Posterior cingulate gyrus (tissue), 11 donors: ENCODE results near the gene TFF2.

Experiments
- DNase-seq, 10 donors: peaks; one replicate each; pipeline versions ENCODE4 v3.0.0 to v3.0.0-alpha.2; 2020 to 2021; ENCODE audit warnings: mixed read lengths in 3 of 10
- intact Hi-C: fragments of 100-400 bp; cut with DNase I; formaldehyde crosslinking; loops from one replicate; pipeline ENCODE4 v1.15.1; 2023

Gene TFF2

GRCh38 chr21:42370894-42371654 lies 20.3 kb upstream of the TFF2 start:
- intact Hi-C loops: no loop called here
- DNase-seq: peak in 3 of 10 donors; percentile 45 to 60 (median 58)

- peak in 1 of 10 donors; percentile 75 for DNase-seq
- intact Hi-C loops: no loop called here
Measured at GRCh38 chr21:42369821-42370220, 19.0 kb upstream of the TFF2 start.

GRCh38 chr21:42367367-42368165 lies 16.8 kb upstream of the TFF2 start:
- intact Hi-C loops: no loop called here
- DNase-seq: peak in 2 of 10 donors; percentile 40 to 78

GRCh38 chr21:42366292-42367010 lies 15.7 kb upstream of the TFF2 start, which contains the start of gene TFF1:
Gene TFF1 (minus strand): TSS chr21:42366535. CDS start chr21:42366495, 40 bp downstream.
- intact Hi-C loops: no loop called here

GRCh38 chr21:42365770-42366169 lies 15.0 kb upstream of the TFF2 start:
- intact Hi-C loops: no loop called here
- peak in 2 of 10 donors; percentile 71 to 74 for DNase-seq

More at GRCh38 chr21:42366292-42367010, 15.7 kb upstream of the TFF2 start, which contains the start of gene TFF1:
- DNase-seq: peak in 2 of 10 donors; percentile 65 to 78

GRCh38 chr21:42364304-42364865 lies 13.6 kb upstream of the TFF2 start:
- DNase-seq: peak in 2 of 10 donors; percentile 36 to 49
- intact Hi-C loops: no loop called here

- intact Hi-C loops: no loop called here
Measured at GRCh38 chr21:42363312-42363711, 12.5 kb upstream of the TFF2 start.

GRCh38 chr21:42362700-42363099 lies 11.9 kb upstream of the TFF2 start:
- intact Hi-C loops: no loop called here
- no peak for DNase-seq

More at GRCh38 chr21:42363312-42363711, 12.5 kb upstream of the TFF2 start:
- peak in 2 of 10 donors; percentile 27 to 41 for DNase-seq

GRCh38 chr21:42362198-42362597 lies 11.4 kb upstream of the TFF2 start:
- DNase-seq: peak in 2 of 10 donors; percentile 81 to 82
- intact Hi-C loops: no loop called here

- intact Hi-C loops: no loop called here
- peak in 2 of 10 donors; percentile 13 to 22 for DNase-seq
Measured at GRCh38 chr21:42361286-42361685, 10.5 kb upstream of the TFF2 start.

- peak in 1 of 10 donors; percentile 39 for DNase-seq
- intact Hi-C loops: no loop called here
Measured at GRCh38 chr21:42360317-42360716, 9.5 kb upstream of the TFF2 start.

GRCh38 chr21:42358937-42359336 lies 8.1 kb upstream of the TFF2 start:
- DNase-seq: peak in 1 of 10 donors; percentile 17
- intact Hi-C loops: no loop called here

GRCh38 chr21:42358261-42358660 lies 7.5 kb upstream of the TFF2 start:
- DNase-seq: peak in 2 of 10 donors; percentile 34 to 49
- intact Hi-C loops: no loop called here

- DNase-seq: peak in 1 of 10 donors; percentile 2
- intact Hi-C loops: no loop called here
Measured at GRCh38 chr21:42357307-42357706, 6.5 kb upstream of the TFF2 start.

GRCh38 chr21:42356650-42357049 lies 5.9 kb upstream of the TFF2 start:
- peak in 1 of 10 donors; percentile 20 for DNase-seq
- intact Hi-C loops: no loop called here

- no peak for DNase-seq
Measured at GRCh38 chr21:42356046-42356445, 5.3 kb upstream of the TFF2 start.

GRCh38 chr21:42353623-42354022 lies 2.8 kb upstream of the TFF2 start:
- DNase-seq: no peak
- intact Hi-C loops: no loop called here

More at GRCh38 chr21:42356046-42356445, 5.3 kb upstream of the TFF2 start:
- intact Hi-C loops: no loop called here

GRCh38 chr21:42352441-42353095 lies 1.8 kb upstream of the TFF2 start:
- DNase-seq: peak in 1 of 10 donors; percentile 24
- intact Hi-C loops: no loop called here

- intact Hi-C loops: no loop called here
- peak in 1 of 10 donors; percentile 36 for DNase-seq
Measured at GRCh38 chr21:42351626-42352440, 1.0 kb upstream of the TFF2 start.
